Gastrocnemius medialis (tissue), 4 donors: Measurements from ENCODE around the gene STPG1. TPM values are rescaled to one million over a fixed set of nuclear protein-coding genes. Genes with fewer than 3 reads are reported as not detected.

Experiments used
- ATAC-seq, 2 donors: fragments of 150-250 bp; one replicate each; pipeline ENCODE4 v1.9.1; 2016
- DNase-seq, 2 donors: peaks; one replicate each; pipeline ENCODE4 v3.0.0-alpha.2; 2019
- H3K27ac ChIP-seq, 4 donors: fragments of 200-600 bp; sonication (generic); 1 replicate in 1 of 4; 2 replicates in 3 of 4; pipeline ENCODE4 v1.5.1; 2016 to 2018; ENCODE audit warnings: mild to moderate bottlenecking in 2 of 4, moderate library complexity in 1 of 4
- H3K27me3 ChIP-seq, 3 donors: fragments of 200-600 bp; sonication (generic) in 2 of 3; 1 replicate in 1 of 3; 2 replicates in 2 of 3; pipeline versions ENCODE4 v1.5.1 to v1.6.0; 2016 to 2019; ENCODE audit warnings: mild to moderate bottlenecking in 1 of 3, moderate library complexity in 1 of 3
- H3K36me3 ChIP-seq, 2 donors: fragments of 200-600 bp; sonication (generic) in 1 of 2; one replicate each; pipeline ENCODE4 v1.5.1; 2017 to 2018
- H3K4me1 ChIP-seq, 2 donors: fragments of 200-600 bp; sonication (generic) in 1 of 2; one replicate each; pipeline ENCODE4 v1.5.1; 2016 to 2017; ENCODE audit warnings: mild to moderate bottlenecking in 2 of 2
- H3K4me3 ChIP-seq, 4 donors: fragments of 200-600 bp; sonication (generic) in 3 of 4; 1 replicate in 1 of 4; 2 replicates in 3 of 4; pipeline ENCODE4 v1.5.1; 2016 to 2019; ENCODE audit warnings: mild to moderate bottlenecking in 2 of 4
- H3K9me3 ChIP-seq, 3 donors: fragments of 200-600 bp; sonication (generic) in 2 of 3; 1 replicate in 1 of 3; 2 replicates in 2 of 3; pipeline ENCODE4 v1.5.1; 2016 to 2019
- CTCF ChIP-seq, 5 experiments: fragments of 450-650 bp in 3 of 5; fragments of 200-600 bp in 2 of 5; sonication (generic) in 2 of 5; IDR thresholded peaks in 4 of 5; conservative IDR thresholded peaks in 1 of 5; 1 replicate in 4 of 5; 2 replicates in 1 of 5; pipeline ENCODE4 v1.5.1; 2016 to 2019; ENCODE audit warnings: antibody characterized with exemption in 5 of 5, mild to moderate bottlenecking in 3 of 5, moderate library complexity in 3 of 5
- POLR2A ChIP-seq, 2 donors: fragments of 450-650 bp; IDR thresholded peaks; one replicate each; pipeline ENCODE4 v1.6.1; 2017; ENCODE audit warnings: antibody characterized with exemption in 2 of 2, mild to moderate bottlenecking in 2 of 2, moderate library complexity in 2 of 2
- in situ Hi-C, 4 donors: fragments of 200-750 bp; cut with MboI; loops; one replicate each; pipeline versions ENCODE4 v1.15.0 to v1.8.0; 2017; ENCODE audit warnings: low sequenced_read_pairs in 4 of 4
- intact Hi-C: fragments of 100-400 bp; cut with DNase I; formaldehyde crosslinking; loops from one replicate; pipeline ENCODE4 v1.15.1; 2023; ENCODE audit warnings: low total_unique reads
- total RNA-seq, 4 donors: library from RNA; depleted of rRNA; stranded (reverse); fragments of >200 nt; gene quantifications; one replicate each; pipeline versions ENCODE4 v1.1.0 to v1.2.3, GENCODE V29; 2016

STPG1 gene
- total RNA-seq, 4 donors from 2014 or later: 0.39 to 2.1 (median 0.52) TPM

GRCh38 chr1:24357038-24357437, 56.5 kb downstream of the STPG1 start:
- Histone ChIP-seq H3K27ac (no peak overlapping the region), H3K27me3 (no peaks in the 10 kb centered on the region), H3K4me3 (no peak overlapping the region), H3K4me1 (no peaks in the 10 kb centered on the region), H3K9me3 (no peaks in the 10 kb centered on the region), H3K36me3 (no peaks in the 10 kb centered on the region)
- ATAC-seq (no peak), DNase-seq (no peak)
- TF ChIP-seq POLR2A (IDR thresholded peaks at IDR 0.05): no peak
- TF ChIP-seq CTCF (IDR thresholded peaks at IDR 0.05 in 4 of 5, conservative IDR thresholded peaks at IDR 0.05 in 1 of 5): no peak
- intact Hi-C loops: no loop called here
- in situ Hi-C loops: no loop called here

- in situ Hi-C loops: no loop called here
These were observed 58.1 kb downstream of the STPG1 start for GRCh38 chr1:24355466-24355865.

GRCh38 chr1:24353292-24353891, 60.2 kb downstream of the STPG1 start:
- no peaks in the 10 kb centered on the region for H3K4me1 ChIP-seq
- intact Hi-C loops: no loop called here
- no peaks in the 10 kb centered on the region for H3K9me3 ChIP-seq
- ATAC-seq: no peak
- no peak overlapping the region for H3K4me3 ChIP-seq
- no peaks in the 10 kb centered on the region for H3K27me3 ChIP-seq
- TF ChIP-seq CTCF (IDR thresholded peaks at IDR 0.05 in 4 of 5, conservative IDR thresholded peaks at IDR 0.05 in 1 of 5) (no peak), POLR2A (IDR thresholded peaks at IDR 0.05) (no peak)
- no peaks in the 10 kb centered on the region for H3K36me3 ChIP-seq
- in situ Hi-C loops: no loop called here
- H3K27ac ChIP-seq: no peak overlapping the region
- DNase-seq: no peak

More at GRCh38 chr1:24355466-24355865, 58.1 kb downstream of the STPG1 start:
- TF ChIP-seq POLR2A (IDR thresholded peaks at IDR 0.05) (no peak), CTCF (IDR thresholded peaks at IDR 0.05 in 4 of 5, conservative IDR thresholded peaks at IDR 0.05 in 1 of 5) (no peak)
- H3K9me3 ChIP-seq: no peaks in the 10 kb centered on the region
- H3K4me1 ChIP-seq: no peaks in the 10 kb centered on the region
- no peak overlapping the region for H3K4me3 ChIP-seq
- intact Hi-C loops: no loop called here
- H3K27me3 ChIP-seq: no peaks in the 10 kb centered on the region
- ATAC-seq: no peak
- no peak overlapping the region for H3K27ac ChIP-seq
- H3K36me3 ChIP-seq: no peaks in the 10 kb centered on the region
- DNase-seq: no peak

GRCh38 chr1:24351918-24352627, 61.5 kb downstream of the STPG1 start:
- H3K27me3 ChIP-seq: no peaks in the 10 kb centered on the region
- in situ Hi-C loops: no loop called here
- H3K27ac ChIP-seq: no peak overlapping the region
- TF ChIP-seq POLR2A (IDR thresholded peaks at IDR 0.05) (no peak), CTCF (IDR thresholded peaks at IDR 0.05 in 4 of 5, conservative IDR thresholded peaks at IDR 0.05 in 1 of 5) (no peak)
- no peaks in the 10 kb centered on the region for H3K36me3 ChIP-seq
- H3K4me1 ChIP-seq: no peaks in the 10 kb centered on the region
- DNase-seq (no peak), ATAC-seq (no peak)
- H3K4me3 ChIP-seq: no peak overlapping the region
- no peaks in the 10 kb centered on the region for H3K9me3 ChIP-seq
- intact Hi-C loops: no loop called here
